ENCODE results near the gene FRMD8. TPM values are rescaled to one million over a fixed set of nuclear protein-coding genes. Genes with fewer than 3 reads are reported as not detected.

FRMD8 gene
- total RNA-seq, 3 donors from 2014 or later (not counting 1 experiment from before 2014, with no cell fraction given), result 45.6 to 58.4 (median 57.7) TPM

DNA sequence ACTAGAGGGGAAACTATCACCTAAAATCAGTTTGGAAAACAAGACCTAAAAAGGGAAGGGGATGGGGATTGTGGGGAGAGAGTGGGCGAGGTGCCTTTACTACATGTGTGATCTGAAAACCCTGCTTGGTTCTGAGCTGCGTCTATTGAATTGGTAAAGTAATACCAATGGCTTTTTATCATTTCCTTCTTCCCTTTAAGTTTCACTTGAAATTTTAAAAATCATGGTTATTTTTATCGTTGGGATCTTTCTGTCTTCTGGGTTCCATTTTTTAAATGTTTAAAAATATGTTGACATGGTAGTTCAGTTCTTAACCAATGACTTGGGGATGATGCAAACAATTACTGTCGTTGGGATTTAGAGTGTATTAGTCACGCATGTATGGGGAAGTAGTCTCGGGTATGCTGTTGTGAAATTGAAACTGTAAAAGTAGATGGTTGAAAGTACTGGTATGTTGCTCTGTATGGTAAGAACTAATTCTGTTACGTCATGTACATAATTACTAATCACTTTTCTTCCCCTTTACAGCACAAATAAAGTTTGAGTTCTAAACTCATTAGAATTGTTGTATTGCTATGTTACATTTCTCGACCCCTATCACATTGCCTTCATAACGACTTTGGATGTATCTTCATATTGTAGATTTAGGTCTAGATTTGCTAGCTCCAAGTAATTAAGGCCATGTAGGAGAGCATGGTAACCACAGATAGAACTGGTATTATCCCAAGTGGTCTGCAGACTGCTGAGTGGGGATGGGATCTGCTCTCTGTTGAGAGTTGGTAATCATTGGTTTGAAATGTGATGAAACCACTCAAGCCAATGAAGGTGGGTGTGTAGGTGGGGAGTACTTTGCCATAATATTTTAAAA is 39.8 kb downstream of the FRMD8 start:
- WGBS (ENCODE audit: insufficient coverage), result 0% methylated on average over 6 of the region's 9 CpGs
- DNase-seq (peak in 1 of 2 donors; percentile 88), ATAC-seq (peak; percentile 20 to 51 (median 29))
- Histone ChIP-seq H3K4me3 (ENCODE audit: low read length) (peak overlapping the region; percentile 84), H3K9me3 (ENCODE audit: control insufficient read depth, insufficient read depth, low read length) (no peaks in the 10 kb centered on the region), H3K27me3 (ENCODE audit: control insufficient read depth, insufficient read depth, low read length) (no peaks in the 10 kb centered on the region), H3K36me3 (ENCODE audit: control insufficient read depth, insufficient read depth, low read length) (peaks cover 16% of the 10 kb centered on the region), H3K4me1 (ENCODE audit: control insufficient read depth, insufficient read depth, low read length) (peaks cover 52% of the 10 kb centered on the region), H3K27ac (ENCODE audit: low read length) (peak overlapping the region; percentile 100)
- H3K27ac Mint-ChIP-seq, result peak overlapping the region; percentile 98 to 100
- peak overlapping the region; percentile 95 for H3K4me3 Mint-ChIP-seq
- no peaks in the 10 kb centered on the region for H3K9me3 Mint-ChIP-seq
- H3K36me3 Mint-ChIP-seq, result peaks cover 7% of the 10 kb centered on the region
- H3K4me1 Mint-ChIP-seq, result peaks cover 87 to 94% of the 10 kb centered on the region in 2 donors
- TF ChIP-seq, protein P1, sequence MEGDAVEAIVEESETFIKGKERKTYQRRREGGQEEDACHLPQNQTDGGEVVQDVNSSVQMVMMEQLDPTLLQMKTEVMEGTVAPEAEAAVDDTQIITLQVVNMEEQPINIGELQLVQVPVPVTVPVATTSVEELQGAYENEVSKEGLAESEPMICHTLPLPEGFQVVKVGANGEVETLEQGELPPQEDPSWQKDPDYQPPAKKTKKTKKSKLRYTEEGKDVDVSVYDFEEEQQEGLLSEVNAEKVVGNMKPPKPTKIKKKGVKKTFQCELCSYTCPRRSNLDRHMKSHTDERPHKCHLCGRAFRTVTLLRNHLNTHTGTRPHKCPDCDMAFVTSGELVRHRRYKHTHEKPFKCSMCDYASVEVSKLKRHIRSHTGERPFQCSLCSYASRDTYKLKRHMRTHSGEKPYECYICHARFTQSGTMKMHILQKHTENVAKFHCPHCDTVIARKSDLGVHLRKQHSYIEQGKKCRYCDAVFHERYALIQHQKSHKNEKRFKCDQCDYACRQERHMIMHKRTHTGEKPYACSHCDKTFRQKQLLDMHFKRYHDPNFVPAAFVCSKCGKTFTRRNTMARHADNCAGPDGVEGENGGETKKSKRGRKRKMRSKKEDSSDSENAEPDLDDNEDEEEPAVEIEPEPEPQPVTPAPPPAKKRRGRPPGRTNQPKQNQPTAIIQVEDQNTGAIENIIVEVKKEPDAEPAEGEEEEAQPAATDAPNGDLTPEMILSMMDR (IDR thresholded peaks at IDR 0.05), result no peak
- intact Hi-C loops (cut with micrococcal nuclease), result loop anchor here (1.0 kb wide), 3 partner anchors 8 to 73 kb away; partner anchors contain the start of genes MALAT1 and SLC25A45
- H3K27me3 Mint-ChIP-seq (ENCODE audit: low read depth in 2 of 2), result peaks cover 0 to 5% of the 10 kb centered on the region in 2 donors

DNA sequence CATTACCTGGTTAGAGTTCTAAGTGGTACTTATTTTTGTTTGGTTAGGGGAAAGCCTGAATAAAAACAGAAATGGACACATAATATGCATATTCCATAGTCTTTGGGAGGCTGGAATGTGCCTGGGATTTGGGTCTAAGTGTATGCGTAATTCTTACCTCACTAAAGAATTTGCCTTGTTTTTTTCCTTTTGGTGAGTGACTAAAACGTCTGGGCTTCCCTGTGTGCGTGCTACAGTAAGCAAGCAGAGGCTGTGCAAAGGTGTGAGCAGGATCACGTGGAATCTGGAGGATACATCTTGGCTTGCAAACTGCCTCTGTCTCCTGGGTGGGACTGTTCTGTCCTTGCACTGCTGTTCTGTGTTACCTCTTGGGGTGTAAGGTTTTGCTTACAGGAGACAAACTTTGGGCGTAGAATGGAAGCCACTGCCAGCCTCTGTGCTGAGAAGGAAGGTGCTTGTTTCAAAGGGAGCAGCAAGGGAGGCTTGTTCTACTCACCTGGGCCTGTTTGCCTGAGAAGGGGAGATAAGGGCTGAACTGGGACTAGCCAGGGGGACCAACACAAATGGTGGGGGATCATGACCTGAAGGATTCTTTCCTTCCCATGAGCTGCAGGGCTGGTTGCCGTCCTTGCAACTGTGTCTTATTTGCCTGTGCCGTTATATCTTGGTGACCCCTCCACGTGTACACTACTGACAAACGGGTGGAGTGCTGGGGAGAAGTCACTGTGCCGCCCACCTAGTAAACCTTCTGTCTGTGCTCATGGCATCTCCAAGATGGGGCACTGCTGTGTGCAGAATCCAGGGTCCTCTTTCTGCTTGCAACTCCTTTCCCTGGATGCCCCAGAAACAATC is 40.6 kb downstream of the FRMD8 start:
- 28% methylated on average over 10 of the region's 10 CpGs for WGBS (ENCODE audit: insufficient coverage)
- H3K36me3 Mint-ChIP-seq, result peaks cover 7% of the 10 kb centered on the region

DNA sequence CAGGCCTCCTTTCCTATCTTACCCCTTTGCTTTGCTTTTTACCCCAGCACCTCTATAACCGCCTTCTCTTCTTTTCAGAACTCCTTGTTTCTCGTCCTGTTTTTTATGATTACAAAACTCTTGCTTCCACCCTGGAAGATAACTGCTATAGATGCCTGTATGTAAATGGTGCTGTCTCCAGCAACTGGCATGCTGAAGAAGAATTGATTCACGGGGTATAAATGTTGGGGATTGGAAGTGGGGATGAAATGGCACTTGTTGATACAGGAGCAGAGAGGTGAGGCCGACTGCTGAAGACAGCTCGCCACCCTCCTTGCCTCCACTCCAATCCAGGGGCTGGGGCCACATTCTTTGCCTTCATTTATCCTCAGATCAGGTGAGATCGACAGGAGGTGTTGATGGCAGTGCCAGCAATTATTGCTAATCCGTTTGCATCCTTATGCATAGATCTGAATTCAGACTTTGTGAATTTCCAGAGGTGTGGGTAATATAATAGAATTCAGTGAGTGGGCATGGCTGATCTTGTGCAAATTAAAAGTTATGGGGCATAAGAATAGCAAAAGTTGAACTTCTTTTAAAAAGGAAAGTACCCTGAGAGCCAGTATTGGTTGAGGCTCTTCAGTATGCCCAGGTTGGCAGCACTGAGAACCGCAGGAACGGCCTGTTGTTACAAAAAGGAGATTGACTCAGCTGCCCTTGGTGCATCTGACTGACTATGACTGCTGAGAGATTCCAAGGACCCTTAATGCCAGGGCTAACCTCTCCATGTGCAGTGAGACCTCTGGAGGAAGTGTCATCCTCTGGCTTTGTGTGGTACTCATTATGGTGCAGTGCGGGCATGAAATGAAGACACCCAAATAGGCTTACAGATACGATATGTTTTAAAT is 41.5 kb downstream of the FRMD8 start:
- Histone ChIP-seq H3K4me3 (ENCODE audit: low read length) (no peak overlapping the region), H3K27ac (ENCODE audit: low read length) (peak overlapping the region; percentile 100), H3K36me3 (ENCODE audit: control insufficient read depth, insufficient read depth, low read length) (peaks cover 19% of the 10 kb centered on the region), H3K4me1 (ENCODE audit: control insufficient read depth, insufficient read depth, low read length) (peaks cover 43% of the 10 kb centered on the region), H3K9me3 (ENCODE audit: control insufficient read depth, insufficient read depth, low read length) (no peaks in the 10 kb centered on the region), H3K27me3 (ENCODE audit: control insufficient read depth, insufficient read depth, low read length) (no peaks in the 10 kb centered on the region)
- Mint-ChIP-seq H3K4me3 (peak overlapping the region; percentile 95), H3K27ac (peak overlapping the region; percentile 98 to 100), H3K36me3 (peaks cover 7% of the 10 kb centered on the region), H3K4me1 (peaks cover 95% of the 10 kb centered on the region in 2 donors), H3K27me3 (ENCODE audit: low read depth in 2 of 2) (peaks cover 0 to under 1% of the 10 kb centered on the region in 2 donors), H3K9me3 (no peaks in the 10 kb centered on the region)
- ATAC-seq (no peak), DNase-seq (peak in 1 of 2 donors; percentile 65)
- TF ChIP-seq, protein P1 (IDR thresholded peaks at IDR 0.05), result no peak
- WGBS (ENCODE audit: insufficient coverage), result 44% methylated on average over 10 of the region's 11 CpGs
- intact Hi-C loops (cut with micrococcal nuclease), result no loop called here

More for the DNA sequence above, 40.6 kb downstream of the FRMD8 start:
- peaks cover 0 to 5% of the 10 kb centered on the region in 2 donors for H3K27me3 Mint-ChIP-seq (ENCODE audit: low read depth in 2 of 2)
- H3K27me3 ChIP-seq (ENCODE audit: control insufficient read depth, insufficient read depth, low read length), result no peaks in the 10 kb centered on the region
- TF ChIP-seq, protein P1 (IDR thresholded peaks at IDR 0.05), result no peak
- peak overlapping the region; percentile 95 for H3K4me3 Mint-ChIP-seq
- H3K36me3 ChIP-seq (ENCODE audit: control insufficient read depth, insufficient read depth, low read length), result peaks cover 16% of the 10 kb centered on the region
- peak in 1 of 2 donors; percentile 60 for DNase-seq
- no peaks in the 10 kb centered on the region for H3K9me3 ChIP-seq (ENCODE audit: control insufficient read depth, insufficient read depth, low read length)
- ATAC-seq, result no peak
- no peaks in the 10 kb centered on the region for H3K9me3 Mint-ChIP-seq
- peaks cover 93 to 95% of the 10 kb centered on the region in 2 donors for H3K4me1 Mint-ChIP-seq
- H3K4me3 ChIP-seq (ENCODE audit: low read length), result peak overlapping the region; percentile 84
- intact Hi-C loops (cut with micrococcal nuclease), result loop anchor here (1.0 kb wide), 2 partner anchors 9 to 45 kb away; partner anchors contain the start of gene SLC25A45
- peak overlapping the region; percentile 100 for H3K27ac ChIP-seq (ENCODE audit: low read length)
- peak overlapping the region; percentile 98 to 100 for H3K27ac Mint-ChIP-seq
- H3K4me1 ChIP-seq (ENCODE audit: control insufficient read depth, insufficient read depth, low read length), result peaks cover 45% of the 10 kb centered on the region

All from natural killer cell (primary cell).